SK-N-SH treated with all-trans-retinoic acid at 6 μM for 48 hours (cell line): ENCODE data around the gene CHCT1.
"Not testable (repeated sequence)": the region's sequence is repeated elsewhere in the genome, so short reads cannot be mapped to it uniquely, and the experiment has no call there.

Experiments
- CSDC2 ChIP-seq: fragments of 250-450 bp; sonication (Bioruptor Pico); IDR thresholded peaks from 2 replicates; pipeline ENCODE4 v1.5.0; 2020; ENCODE audit warnings: mild to moderate bottlenecking, moderate library complexity
- ESRRG ChIP-seq: fragments of 250-450 bp; sonication (Bioruptor Pico); IDR thresholded peaks from 2 replicates; pipeline ENCODE4 v1.6.1; 2021; ENCODE audit warnings: mild to moderate bottlenecking
- ISL1 ChIP-seq: fragments of 250-450 bp; sonication (Bioruptor Pico); IDR thresholded peaks from 2 replicates; pipeline ENCODE4 v2.1.2; 2022; ENCODE audit warnings: mild to moderate bottlenecking, moderate library complexity
- OSR1 ChIP-seq: fragments of 250-450 bp; sonication (Bioruptor Pico); IDR thresholded peaks from 2 replicates; pipeline ENCODE4 v1.8.0; 2022; ENCODE audit warnings: moderate library complexity, mild to moderate bottlenecking, inconsistent platforms
- RARB ChIP-seq: fragments of 250-450 bp; sonication (Bioruptor Pico); IDR thresholded peaks from 2 replicates; pipeline ENCODE4 v1.8.0; 2021; ENCODE audit warnings: mild to moderate bottlenecking, moderate library complexity
- ZFP3 ChIP-seq: fragments of 250-450 bp; sonication (Bioruptor Pico); IDR thresholded peaks from 2 replicates; pipeline ENCODE4 v1.5.0; 2020; ENCODE audit warnings: mild to moderate bottlenecking, moderate library complexity
- ZFP30 ChIP-seq: fragments of 450-650 bp; formaldehyde crosslinking; IDR thresholded peaks from 2 replicates; pipeline ENCODE4 v1.5.0; 2022; ENCODE audit warnings: mild to moderate bottlenecking, moderate library complexity
- ZNF70 ChIP-seq: fragments of 450-650 bp; formaldehyde crosslinking; IDR thresholded peaks from 2 replicates; pipeline ENCODE4 v1.5.0; 2020; ENCODE audit warnings: mild to moderate bottlenecking, moderate library complexity
- ZNF8 ChIP-seq: fragments of 450-650 bp; formaldehyde crosslinking; IDR thresholded peaks from 2 replicates; pipeline ENCODE4 v1.5.0; 2020; ENCODE audit warnings: mild to moderate bottlenecking, moderate library complexity
- TF ChIP-seq, protein P1 (sequence below): fragments of 250-450 bp; sonication (Bioruptor Pico); IDR thresholded peaks from 2 replicates; pipeline ENCODE4 v1.5.0; 2020; ENCODE audit warnings: mild to moderate bottlenecking, moderate library complexity
- TF ChIP-seq, protein P2 (sequence below): fragments of 250-450 bp; sonication (Bioruptor Pico); IDR thresholded peaks from 2 replicates; pipeline ENCODE4 v1.8.0; 2020; ENCODE audit warnings: mild to moderate bottlenecking, moderate library complexity, borderline replicate concordance
- TF ChIP-seq, protein P3 (sequence below): fragments of 250-450 bp; sonication (Bioruptor Pico); IDR thresholded peaks from 2 replicates; pipeline ENCODE4 v1.8.0; 2021; ENCODE audit warnings: low read depth, mild to moderate bottlenecking, moderate library complexity, borderline replicate concordance

DNA sequence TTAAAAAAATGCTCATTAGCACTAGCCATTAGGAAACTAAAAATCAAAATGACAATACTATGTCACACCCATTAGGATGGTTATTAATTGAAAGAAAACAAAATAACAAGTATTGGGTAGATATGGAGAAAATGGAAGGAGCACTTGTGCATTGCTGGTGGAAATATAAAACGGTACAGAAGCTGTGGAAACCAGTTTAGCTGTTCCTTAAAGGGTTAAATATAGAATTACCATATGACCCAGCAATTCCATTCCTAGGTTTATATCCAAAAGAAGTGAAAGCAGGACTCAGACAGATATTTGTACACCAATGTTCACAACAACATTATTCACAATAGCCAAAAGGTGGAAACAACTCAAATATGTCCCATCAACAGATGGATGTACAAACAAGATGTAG is 44.1 kb upstream of the CHCT1 start:
- not testable (repeated sequence) for TF ChIP-seq ESRRG (CRISPR knock-in tag); ZNF8 (CRISPR knock-in tag); ISL1; ZFP3 (CRISPR knock-in tag); ZNF70 (CRISPR knock-in tag); RARB; CSDC2; ZFP30 (CRISPR knock-in tag); OSR1 (CRISPR knock-in tag)
- TF ChIP-seq, protein P1, sequence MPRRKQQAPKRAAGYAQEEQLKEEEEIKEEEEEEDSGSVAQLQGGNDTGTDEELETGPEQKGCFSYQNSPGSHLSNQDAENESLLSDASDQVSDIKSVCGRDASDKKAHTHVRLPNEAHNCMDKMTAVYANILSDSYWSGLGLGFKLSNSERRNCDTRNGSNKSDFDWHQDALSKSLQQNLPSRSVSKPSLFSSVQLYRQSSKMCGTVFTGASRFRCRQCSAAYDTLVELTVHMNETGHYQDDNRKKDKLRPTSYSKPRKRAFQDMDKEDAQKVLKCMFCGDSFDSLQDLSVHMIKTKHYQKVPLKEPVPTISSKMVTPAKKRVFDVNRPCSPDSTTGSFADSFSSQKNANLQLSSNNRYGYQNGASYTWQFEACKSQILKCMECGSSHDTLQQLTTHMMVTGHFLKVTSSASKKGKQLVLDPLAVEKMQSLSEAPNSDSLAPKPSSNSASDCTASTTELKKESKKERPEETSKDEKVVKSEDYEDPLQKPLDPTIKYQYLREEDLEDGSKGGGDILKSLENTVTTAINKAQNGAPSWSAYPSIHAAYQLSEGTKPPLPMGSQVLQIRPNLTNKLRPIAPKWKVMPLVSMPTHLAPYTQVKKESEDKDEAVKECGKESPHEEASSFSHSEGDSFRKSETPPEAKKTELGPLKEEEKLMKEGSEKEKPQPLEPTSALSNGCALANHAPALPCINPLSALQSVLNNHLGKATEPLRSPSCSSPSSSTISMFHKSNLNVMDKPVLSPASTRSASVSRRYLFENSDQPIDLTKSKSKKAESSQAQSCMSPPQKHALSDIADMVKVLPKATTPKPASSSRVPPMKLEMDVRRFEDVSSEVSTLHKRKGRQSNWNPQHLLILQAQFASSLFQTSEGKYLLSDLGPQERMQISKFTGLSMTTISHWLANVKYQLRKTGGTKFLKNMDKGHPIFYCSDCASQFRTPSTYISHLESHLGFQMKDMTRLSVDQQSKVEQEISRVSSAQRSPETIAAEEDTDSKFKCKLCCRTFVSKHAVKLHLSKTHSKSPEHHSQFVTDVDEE (CRISPR knock-in tag): not testable (repeated sequence)
- TF ChIP-seq, protein P2, sequence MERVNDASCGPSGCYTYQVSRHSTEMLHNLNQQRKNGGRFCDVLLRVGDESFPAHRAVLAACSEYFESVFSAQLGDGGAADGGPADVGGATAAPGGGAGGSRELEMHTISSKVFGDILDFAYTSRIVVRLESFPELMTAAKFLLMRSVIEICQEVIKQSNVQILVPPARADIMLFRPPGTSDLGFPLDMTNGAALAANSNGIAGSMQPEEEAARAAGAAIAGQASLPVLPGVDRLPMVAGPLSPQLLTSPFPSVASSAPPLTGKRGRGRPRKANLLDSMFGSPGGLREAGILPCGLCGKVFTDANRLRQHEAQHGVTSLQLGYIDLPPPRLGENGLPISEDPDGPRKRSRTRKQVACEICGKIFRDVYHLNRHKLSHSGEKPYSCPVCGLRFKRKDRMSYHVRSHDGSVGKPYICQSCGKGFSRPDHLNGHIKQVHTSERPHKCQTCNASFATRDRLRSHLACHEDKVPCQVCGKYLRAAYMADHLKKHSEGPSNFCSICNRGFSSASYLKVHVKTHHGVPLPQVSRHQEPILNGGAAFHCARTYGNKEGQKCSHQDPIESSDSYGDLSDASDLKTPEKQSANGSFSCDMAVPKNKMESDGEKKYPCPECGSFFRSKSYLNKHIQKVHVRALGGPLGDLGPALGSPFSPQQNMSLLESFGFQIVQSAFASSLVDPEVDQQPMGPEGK (CRISPR knock-in tag): not testable (repeated sequence)
- TF ChIP-seq, protein P3, sequence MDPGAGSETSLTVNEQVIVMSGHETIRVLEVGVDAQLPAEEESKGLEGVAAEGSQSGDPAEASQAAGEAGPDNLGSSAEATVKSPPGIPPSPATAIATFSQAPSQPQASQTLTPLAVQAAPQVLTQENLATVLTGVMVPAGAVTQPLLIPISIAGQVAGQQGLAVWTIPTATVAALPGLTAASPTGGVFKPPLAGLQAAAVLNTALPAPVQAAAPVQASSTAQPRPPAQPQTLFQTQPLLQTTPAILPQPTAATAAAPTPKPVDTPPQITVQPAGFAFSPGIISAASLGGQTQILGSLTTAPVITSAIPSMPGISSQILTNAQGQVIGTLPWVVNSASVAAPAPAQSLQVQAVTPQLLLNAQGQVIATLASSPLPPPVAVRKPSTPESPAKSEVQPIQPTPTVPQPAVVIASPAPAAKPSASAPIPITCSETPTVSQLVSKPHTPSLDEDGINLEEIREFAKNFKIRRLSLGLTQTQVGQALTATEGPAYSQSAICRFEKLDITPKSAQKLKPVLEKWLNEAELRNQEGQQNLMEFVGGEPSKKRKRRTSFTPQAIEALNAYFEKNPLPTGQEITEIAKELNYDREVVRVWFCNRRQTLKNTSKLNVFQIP (CRISPR knock-in tag): not testable (repeated sequence)
